ENCODE data around the gene PDZK1IP1. TPM values are rescaled to one million over a fixed set of nuclear protein-coding genes. Genes with fewer than 3 reads are reported as not detected.

The PDZK1IP1 gene
- total and polyA plus RNA-seq, 2 of the 13 experiments (the other 11 are each of a cell fraction or from before 2014, with no cell fraction given), result 0.24 to 1.6 TPM

DNA sequence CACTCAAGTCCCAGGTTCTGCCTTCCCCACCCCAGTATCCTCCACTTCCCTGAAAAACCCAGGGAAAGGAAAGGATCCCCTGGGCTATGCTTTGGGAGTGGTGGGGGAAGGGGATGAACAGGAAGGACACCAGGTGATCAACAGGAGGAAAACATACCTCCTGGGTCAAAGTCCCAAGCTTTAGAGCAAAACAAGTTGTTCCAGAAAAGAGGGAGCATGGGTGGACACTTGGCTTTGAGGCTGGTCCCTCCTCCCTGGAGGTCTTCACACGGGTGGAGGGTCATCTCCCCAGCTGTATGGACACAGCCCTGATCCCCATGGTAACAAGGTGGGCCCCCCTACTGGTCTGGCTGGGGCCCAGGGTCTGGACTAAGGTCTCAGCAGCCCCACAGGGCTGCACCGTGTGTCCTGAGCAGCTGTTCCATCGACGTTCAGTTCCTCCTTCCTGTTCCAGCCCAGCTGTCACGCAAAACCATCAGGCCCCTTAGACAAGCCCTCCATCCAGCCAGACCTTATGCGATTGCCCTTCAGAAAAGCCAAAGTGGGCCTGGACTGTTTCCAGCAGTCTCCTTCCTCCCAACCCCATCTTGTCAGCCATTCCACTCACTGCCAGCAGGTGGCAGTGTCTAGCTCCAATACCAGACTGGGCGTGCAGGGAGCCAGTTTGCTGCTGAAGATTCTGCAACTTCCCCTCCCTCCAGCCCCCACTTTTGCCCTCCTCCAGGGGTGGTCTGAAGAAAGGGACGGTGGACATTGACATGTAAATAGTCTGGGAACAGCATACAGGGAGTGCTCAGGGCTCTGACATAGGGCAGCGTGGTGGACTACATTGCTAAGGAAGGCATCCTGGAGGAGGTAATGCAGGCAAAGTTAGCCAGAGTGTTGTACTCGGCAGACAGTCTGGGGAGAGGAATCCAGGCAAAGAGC lies 2.9 kb upstream of the PDZK1IP1 start (continued):
- TF ChIP-seq ZBTB14 (CRISPR knock-in tag; IDR thresholded peaks at IDR 0.05) (no peak), SP2 (CRISPR knock-in tag; IDR thresholded peaks at IDR 0.05) (0 out of 2 replicates have a peak, but pooled peaks have one; percentile 15), TCF7 (IDR thresholded peaks at IDR 0.05; ENCODE audit: low read depth) (no peak), NFAT5 (CRISPR knock-in tag; IDR thresholded peaks at IDR 0.05) (no peak), NFKB2 (CRISPR knock-in tag; IDR thresholded peaks at IDR 0.05; ENCODE audit: borderline replicate concordance) (peak; percentile 37; the same call in 1 of the 2 replicates), NBN (conservative IDR thresholded peaks at IDR 0.05) (no peak), AGO2 (optimal IDR thresholded peaks at IDR 0.05; ENCODE audit: low read depth, low read length) (no peak), ZNF724P (CRISPR knock-in tag; IDR thresholded peaks at IDR 0.05; ENCODE audit: borderline replicate concordance) (no peak), MAFF (IDR thresholded peaks at IDR 0.05; ENCODE audit: low read depth, low read length) (no peak), ZNF263 (CRISPR knock-in tag; IDR thresholded peaks at IDR 0.05) (peak; percentile 97), TFDP2 (CRISPR knock-in tag; IDR thresholded peaks at IDR 0.05) (no peak; the same call in 1 of the 2 replicates), HNRNPL (IDR thresholded peaks at IDR 0.05; ENCODE audit: low read depth, low read length) (no peak), MNT (IDR thresholded peaks at IDR 0.05) (no peak), HNRNPK (IDR thresholded peaks at IDR 0.05; ENCODE audit: low read depth, low read length, poor library complexity, severe bottlenecking) (no peak), ZNF703 (CRISPR knock-in tag; IDR thresholded peaks at IDR 0.05; ENCODE audit: borderline replicate concordance) (no peak), PAX8 (CRISPR knock-in tag; IDR thresholded peaks at IDR 0.05; ENCODE audit: borderline replicate concordance) (no peak), ZNF7 (CRISPR knock-in tag; IDR thresholded peaks at IDR 0.05) (0 out of 2 replicates have a peak, but pooled peaks have one; percentile 9)
- TF ChIP-seq, protein P1, sequence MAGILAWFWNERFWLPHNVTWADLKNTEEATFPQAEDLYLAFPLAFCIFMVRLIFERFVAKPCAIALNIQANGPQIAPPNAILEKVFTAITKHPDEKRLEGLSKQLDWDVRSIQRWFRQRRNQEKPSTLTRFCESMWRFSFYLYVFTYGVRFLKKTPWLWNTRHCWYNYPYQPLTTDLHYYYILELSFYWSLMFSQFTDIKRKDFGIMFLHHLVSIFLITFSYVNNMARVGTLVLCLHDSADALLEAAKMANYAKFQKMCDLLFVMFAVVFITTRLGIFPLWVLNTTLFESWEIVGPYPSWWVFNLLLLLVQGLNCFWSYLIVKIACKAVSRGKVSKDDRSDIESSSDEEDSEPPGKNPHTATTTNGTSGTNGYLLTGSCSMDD (CRISPR knock-in tag; IDR thresholded peaks at IDR 0.05), result no peak

Measured in HepG2 (cell line).